ENCODE data around the gene SSTR4. TPM values are rescaled to one million over a fixed set of nuclear protein-coding genes. Genes with fewer than 3 reads are reported as not detected.

SSTR4 gene
- total and polyA plus RNA-seq, 8 donors = 0.07 TPM; not detected in 7

DNA sequence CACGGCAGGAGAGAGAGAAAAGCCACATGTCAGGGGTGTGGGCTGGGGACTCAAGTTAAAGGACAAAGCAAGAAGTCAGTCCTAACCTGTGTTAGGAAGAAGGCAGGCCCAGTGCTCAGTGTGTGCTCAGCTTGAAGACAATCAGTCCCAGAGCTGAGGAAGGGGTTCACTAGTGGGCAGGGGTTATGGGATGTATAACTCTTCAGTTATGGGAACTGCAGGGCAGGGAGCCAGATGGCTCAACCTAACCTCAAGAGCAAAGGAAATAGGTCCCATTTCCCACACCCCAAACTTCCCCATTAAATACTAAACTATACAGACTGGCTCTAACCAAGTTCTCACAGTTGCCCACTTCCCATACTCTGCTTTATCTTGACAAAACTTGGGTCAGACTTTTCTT lies 7.4 kb upstream of the SSTR4 start:
- DNase-seq (no peak), ATAC-seq (peak in 1 of 4 donors; percentile 48), FAIRE-seq (no peak)
- Histone ChIP-seq H3K36me3 (no peaks in the 10 kb centered on the region), H3K27me3 (no peaks in the 10 kb centered on the region), H3K9me3 (no peaks in the 10 kb centered on the region), H3K4me1 (no peaks in the 10 kb centered on the region), H3K4me3 (no peak overlapping the region), H3K27ac (no peak overlapping the region)
- WGBS, 2 donors = 62 to 75% methylated on average over 1 of the region's 1 CpG
- intact Hi-C loops (cut with DNase I) = no loop called here
- TF ChIP-seq, protein P1, sequence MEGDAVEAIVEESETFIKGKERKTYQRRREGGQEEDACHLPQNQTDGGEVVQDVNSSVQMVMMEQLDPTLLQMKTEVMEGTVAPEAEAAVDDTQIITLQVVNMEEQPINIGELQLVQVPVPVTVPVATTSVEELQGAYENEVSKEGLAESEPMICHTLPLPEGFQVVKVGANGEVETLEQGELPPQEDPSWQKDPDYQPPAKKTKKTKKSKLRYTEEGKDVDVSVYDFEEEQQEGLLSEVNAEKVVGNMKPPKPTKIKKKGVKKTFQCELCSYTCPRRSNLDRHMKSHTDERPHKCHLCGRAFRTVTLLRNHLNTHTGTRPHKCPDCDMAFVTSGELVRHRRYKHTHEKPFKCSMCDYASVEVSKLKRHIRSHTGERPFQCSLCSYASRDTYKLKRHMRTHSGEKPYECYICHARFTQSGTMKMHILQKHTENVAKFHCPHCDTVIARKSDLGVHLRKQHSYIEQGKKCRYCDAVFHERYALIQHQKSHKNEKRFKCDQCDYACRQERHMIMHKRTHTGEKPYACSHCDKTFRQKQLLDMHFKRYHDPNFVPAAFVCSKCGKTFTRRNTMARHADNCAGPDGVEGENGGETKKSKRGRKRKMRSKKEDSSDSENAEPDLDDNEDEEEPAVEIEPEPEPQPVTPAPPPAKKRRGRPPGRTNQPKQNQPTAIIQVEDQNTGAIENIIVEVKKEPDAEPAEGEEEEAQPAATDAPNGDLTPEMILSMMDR (IDR thresholded peaks at IDR 0.05) = no peak

DNA sequence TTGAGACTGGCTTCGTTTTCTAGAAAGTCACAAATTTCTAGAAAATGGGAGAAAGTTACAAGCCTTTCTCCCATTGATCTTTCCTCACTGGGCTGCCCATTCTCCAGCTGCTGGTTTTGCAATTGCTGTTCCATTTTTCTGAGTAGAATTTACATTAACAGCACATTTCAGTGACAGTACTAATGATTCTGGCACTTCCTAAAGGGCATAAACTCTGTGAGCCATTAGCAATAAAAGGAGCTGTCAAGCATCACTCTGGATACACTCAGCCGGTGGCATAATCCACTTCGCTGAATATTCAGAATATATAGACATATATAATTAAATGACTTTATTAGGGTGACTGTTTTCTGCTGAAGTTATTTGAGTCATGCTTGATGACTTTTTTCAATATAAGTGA lies 6.7 kb upstream of the SSTR4 start:
- no peak overlapping the region for H3K27ac ChIP-seq
- FAIRE-seq = no peak
- WGBS, 2 donors = 50 to 65% methylated on average over 3 of the region's 3 CpGs
- H3K27me3 ChIP-seq = no peaks in the 10 kb centered on the region
- H3K9me3 ChIP-seq = no peaks in the 10 kb centered on the region
- no peak for ATAC-seq
- intact Hi-C loops (cut with DNase I) = no loop called here
- DNase-seq = no peak
- H3K4me1 ChIP-seq = no peaks in the 10 kb centered on the region
- H3K36me3 ChIP-seq = no peaks in the 10 kb centered on the region
- no peak overlapping the region for H3K4me3 ChIP-seq
- TF ChIP-seq, protein P1 (IDR thresholded peaks at IDR 0.05) = no peak

GRCh38 chr20:23029324-23029723 lies 5.8 kb upstream of the SSTR4 start:
- FAIRE-seq = no peak
- Histone ChIP-seq H3K9me3 (no peaks in the 10 kb centered on the region), H3K27me3 (no peaks in the 10 kb centered on the region), H3K27ac (no peak overlapping the region), H3K4me1 (no peaks in the 10 kb centered on the region), H3K36me3 (no peaks in the 10 kb centered on the region), H3K4me3 (no peak overlapping the region)
- DNase-seq = no peak
- intact Hi-C loops (cut with DNase I) = no loop called here
- peak in 1 of 4 donors; percentile 55 for ATAC-seq
- TF ChIP-seq, protein P1 (IDR thresholded peaks at IDR 0.05) = no peak
- WGBS, 2 donors = 39 to 47% methylated on average over 4 of the region's 4 CpGs

DNA sequence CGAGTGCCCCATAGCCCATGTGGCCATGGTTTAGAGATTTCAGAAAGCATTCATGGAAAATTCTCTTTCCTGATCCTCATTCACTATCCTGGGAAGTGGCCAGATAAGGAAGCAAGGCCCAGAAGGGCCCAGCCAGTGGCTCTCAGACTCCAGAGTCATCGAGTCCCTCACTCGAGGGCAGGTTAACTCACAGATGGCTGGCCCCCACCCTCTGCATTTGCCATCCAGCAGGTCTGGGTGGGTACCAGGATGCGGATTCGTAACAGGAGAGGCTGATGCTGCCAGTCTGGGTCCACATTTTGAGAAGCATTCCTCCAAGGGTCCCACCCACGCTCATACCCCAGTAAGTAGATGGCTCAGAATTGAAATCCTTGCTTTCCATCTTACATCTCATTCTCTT lies 3.8 kb upstream of the SSTR4 start:
- Histone ChIP-seq H3K9me3 (no peaks in the 10 kb centered on the region), H3K27me3 (peaks cover 0 to 5% (median 0%) of the 10 kb centered on the region in 4 donors), H3K36me3 (no peaks in the 10 kb centered on the region), H3K27ac (no peak overlapping the region), H3K4me3 (no peak overlapping the region), H3K4me1 (no peaks in the 10 kb centered on the region)
- TF ChIP-seq, protein P1 (IDR thresholded peaks at IDR 0.05) = no peak
- 69 to 73% methylated on average over 6 of the region's 6 CpGs for WGBS, 2 donors
- intact Hi-C loops (cut with DNase I) = no loop called here
- DNase-seq (no peak), ATAC-seq (no peak), FAIRE-seq (no peak)

DNA sequence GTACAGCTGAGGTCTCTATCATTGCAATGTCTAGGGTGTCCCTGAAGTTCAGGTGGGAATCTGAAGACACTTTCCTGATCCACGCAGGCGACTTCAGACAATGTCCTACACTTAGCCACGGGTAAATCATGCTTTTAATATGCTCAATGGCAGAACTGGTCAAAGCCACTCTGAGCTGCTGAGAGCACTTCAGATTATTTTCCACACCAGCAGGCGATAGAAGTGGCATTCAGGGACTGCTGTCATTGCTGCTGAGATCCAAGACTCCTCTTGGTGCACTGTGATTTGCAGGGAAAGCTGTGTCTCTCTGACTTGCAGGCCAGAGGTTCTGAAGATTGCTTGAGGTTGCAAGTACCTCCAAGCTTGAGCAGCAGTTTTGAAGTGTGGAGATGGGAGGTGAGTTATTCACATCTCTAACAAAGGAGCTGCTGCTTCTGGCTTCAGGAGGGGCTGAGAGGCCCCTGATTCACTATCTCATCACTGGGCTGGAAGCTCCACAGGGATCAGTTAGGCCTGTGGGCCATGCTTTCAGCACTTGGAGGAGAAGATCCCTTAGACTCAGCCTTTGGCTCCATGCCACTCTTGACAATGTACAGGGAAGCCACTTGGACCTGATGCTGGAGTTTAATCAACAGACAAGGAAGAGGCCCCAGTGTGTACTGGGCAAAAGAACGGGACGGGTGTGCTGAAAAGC lies 2.9 kb upstream of the SSTR4 start:
- H3K36me3 ChIP-seq = no peaks in the 10 kb centered on the region
- H3K9me3 ChIP-seq = no peaks in the 10 kb centered on the region
- no peaks in the 10 kb centered on the region for H3K4me1 ChIP-seq
- no peak overlapping the region for H3K4me3 ChIP-seq
- ATAC-seq (no peak), FAIRE-seq (no peak), DNase-seq (no peak)
- no peak overlapping the region for H3K27ac ChIP-seq
- intact Hi-C loops (cut with DNase I) = no loop called here
- H3K27me3 ChIP-seq = peaks cover 0 to 5% (median 2%) of the 10 kb centered on the region in 4 donors
- TF ChIP-seq, protein P1 (IDR thresholded peaks at IDR 0.05) = no peak
- 72 to 80% methylated on average over 6 of the region's 6 CpGs for whole genome bisulfite sequencing, 2 donors
